ENCODE measurements around the gene PRRG3. TPM values are rescaled to one million over a fixed set of nuclear protein-coding genes. Genes with fewer than 3 reads are reported as not detected.

The PRRG3 gene
- total and polyA plus RNA-seq, 2 of the 4 experiments (the other 2 are of a cell fraction) = not detected

GRCh38 chrX:151687635-151688034 lies 7.6 kb upstream of the PRRG3 start:
- no peak overlapping the region for H2AK5ac ChIP-seq (ENCODE audit: low read depth, low read length)
- H2AK9ac ChIP-seq (replicated peaks; ENCODE audit: low read depth, low read length, poor library complexity) = no peak overlapping the region
- H4K91ac ChIP-seq (ENCODE audit: insufficient read depth, low read depth, low read length) = no peak overlapping the region
- dilution Hi-C loops (cut with HindIII; ENCODE audit: low sequenced_read_pairs, unreplicated experiment) = no loop called here
- H2BK120ac ChIP-seq (ENCODE audit: low read depth, low read length) = no peak overlapping the region
- H3K23ac ChIP-seq (ENCODE audit: low read depth, low read length) = no peak overlapping the region
- H3K79me1 ChIP-seq (ENCODE audit: low read depth in 1 of 2, low read length in 2 of 2) = no peaks in the 10 kb centered on the region
- TF ChIP-seq CEBPB (IDR thresholded peaks at IDR 0.05; ENCODE audit: low read depth, low read length) (no peak), MAFK (IDR thresholded peaks at IDR 0.05; ENCODE audit: low read depth, low read length) (no peak), RAD21 (IDR thresholded peaks at IDR 0.05; ENCODE audit: low read length) (no peak), RCOR1 (IDR thresholded peaks at IDR 0.05; ENCODE audit: insufficient replicate concordance, low read length) (no peak), RFX5 (IDR thresholded peaks at IDR 0.05; ENCODE audit: low read depth, low read length) (no peak), CTCF (conservative IDR thresholded peaks at IDR 0.05; ENCODE audit: low read depth, low read length) (no peak), POLR2A (IDR thresholded peaks at IDR 0.05; ENCODE audit: low read depth, low read length) (no peak)
- H3K27me3 ChIP-seq (ENCODE audit: control insufficient read depth, insufficient read depth, low read length) = no peaks in the 10 kb centered on the region
- no peaks in the 10 kb centered on the region for H3K9me1 ChIP-seq (ENCODE audit: insufficient read depth, low read length)
- H3K36me3 ChIP-seq (ENCODE audit: control insufficient read depth, insufficient read depth, low read length) = no peaks in the 10 kb centered on the region
- H3K4me1 ChIP-seq (ENCODE audit: control insufficient read depth, insufficient read depth, low read length) = no peaks in the 10 kb centered on the region
- no peak overlapping the region for H3K14ac ChIP-seq (replicated peaks; ENCODE audit: low read depth, low read length)
- no peak overlapping the region for H3K9ac ChIP-seq (ENCODE audit: low read depth, low read length)
- H3K9me3 ChIP-seq (ENCODE audit: control insufficient read depth, insufficient read depth, low read length) = 0 out of 2 replicates have a peak, but pooled peaks cover 5% of the 10 kb centered on the region
- no peak overlapping the region for H4K8ac ChIP-seq (ENCODE audit: low read depth in 2 of 2, low read length in 2 of 2)
- H3K4me3 ChIP-seq (ENCODE audit: insufficient read depth, low read depth, low read length) = no peak overlapping the region
- in situ Hi-C loops (cut with MboI; ENCODE audit: low sequenced_read_pairs) = loop anchor here (25.0 kb wide), 1 partner anchor 525 kb away; no protein-coding TSS in a partner anchor
- CTCF ChIA-PET = no interaction called here
- no peaks in the 10 kb centered on the region for H4K20me1 ChIP-seq (ENCODE audit: insufficient read depth, low read length)
- ATAC-seq (ENCODE audit: low read depth) (no peak), DNase-seq (no peak)
- BruUV-seq (replicated peaks) = no TSS peak
- H2BK15ac ChIP-seq (ENCODE audit: low read depth, low read length) = no peak overlapping the region
- H3K4me2 ChIP-seq (ENCODE audit: low read depth, low read length) = no peak overlapping the region
- H2AFZ ChIP-seq (replicated peaks; ENCODE audit: low read length, poor library complexity) = no peak overlapping the region
- no peak overlapping the region for H2BK5ac ChIP-seq (ENCODE audit: low read depth, low read length, poor library complexity, severe bottlenecking)
- POLR2A ChIA-PET (ENCODE audit: unreplicated experiment) = no interaction called here
- H3K18ac ChIP-seq (ENCODE audit: low read depth, low read length) = no peak overlapping the region
- no peak overlapping the region for H3K4ac ChIP-seq (ENCODE audit: low read depth, low read length)
- H4K5ac ChIP-seq (ENCODE audit: low read depth, low read length) = no peak overlapping the region
- no peak overlapping the region for H3K56ac ChIP-seq (ENCODE audit: extremely low read depth, insufficient read depth, low read length)
- no peak overlapping the region for H3K27ac ChIP-seq (ENCODE audit: insufficient read depth, low read length)
- no peak overlapping the region for H2BK20ac ChIP-seq (ENCODE audit: low read depth, low read length)
- intact Hi-C loops (cut with micrococcal nuclease) = no loop called here
